ENCODE measurements around the gene PCNX3.
"Not testable (repeated sequence)": the region's sequence is repeated elsewhere in the genome, so short reads cannot be mapped to it uniquely, and the experiment has no call there.

Gene PCNX3

DNA sequence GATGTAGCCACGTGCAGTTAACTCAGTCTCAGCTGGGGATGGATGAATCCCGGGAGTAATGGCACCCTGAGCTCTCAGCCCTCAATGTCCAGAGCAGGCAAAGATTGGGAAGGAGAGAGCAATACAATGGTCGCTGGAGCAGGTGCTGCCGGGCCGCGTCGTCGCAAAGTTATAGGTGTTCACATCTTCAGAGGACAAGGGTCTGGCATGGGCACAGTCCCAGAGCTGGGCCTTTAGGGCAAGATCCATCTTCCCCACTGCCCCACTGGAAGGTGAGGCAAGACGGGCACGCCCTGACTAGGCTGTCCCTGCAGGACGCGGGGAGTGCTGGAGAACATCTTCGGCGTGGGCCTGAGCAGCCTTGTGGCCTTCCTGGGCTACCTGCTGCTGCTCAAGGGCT, 7.6 kb downstream of the PCNX3 start:
- no peak for DNase-seq

- DNase-seq: no peak
Observed at GRCh38 chr11:65623852-65624616, 8.5 kb downstream of the PCNX3 start.

DNA sequence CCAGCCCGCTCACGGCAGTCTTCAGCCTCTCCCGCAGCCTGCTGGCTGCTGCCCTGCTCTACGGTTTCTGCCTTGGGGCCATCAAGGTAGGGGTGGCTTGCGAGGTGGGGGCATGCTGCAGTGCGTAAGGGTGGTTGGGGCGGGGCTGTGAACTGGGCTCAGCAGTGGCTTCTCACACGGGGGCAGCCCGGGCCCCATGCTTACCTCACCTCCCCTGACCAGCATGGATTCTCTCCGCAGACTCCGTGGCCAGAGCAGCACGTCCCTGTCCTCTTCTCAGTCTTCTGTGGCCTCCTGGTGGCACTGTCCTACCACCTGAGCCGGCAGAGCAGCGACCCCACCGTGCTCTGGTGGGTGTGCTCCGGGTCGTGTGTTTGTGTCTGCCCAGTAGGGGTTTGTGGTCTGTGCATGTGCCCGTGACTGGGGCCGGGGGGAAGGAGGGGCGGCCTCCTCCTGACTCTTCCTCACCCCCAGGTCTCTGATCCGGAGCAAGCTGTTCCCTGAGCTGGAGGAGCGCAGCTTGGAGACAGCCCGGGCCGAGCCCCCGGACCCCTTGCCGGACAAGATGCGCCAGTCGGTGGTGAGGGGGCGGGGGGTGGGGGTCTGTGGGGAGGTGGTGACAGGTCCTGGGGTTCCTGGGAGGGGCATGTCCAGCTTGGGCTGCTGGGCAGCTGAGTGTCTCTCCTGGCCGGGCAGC, 9.5 kb downstream of the PCNX3 start:
- no peak for DNase-seq

DNA sequence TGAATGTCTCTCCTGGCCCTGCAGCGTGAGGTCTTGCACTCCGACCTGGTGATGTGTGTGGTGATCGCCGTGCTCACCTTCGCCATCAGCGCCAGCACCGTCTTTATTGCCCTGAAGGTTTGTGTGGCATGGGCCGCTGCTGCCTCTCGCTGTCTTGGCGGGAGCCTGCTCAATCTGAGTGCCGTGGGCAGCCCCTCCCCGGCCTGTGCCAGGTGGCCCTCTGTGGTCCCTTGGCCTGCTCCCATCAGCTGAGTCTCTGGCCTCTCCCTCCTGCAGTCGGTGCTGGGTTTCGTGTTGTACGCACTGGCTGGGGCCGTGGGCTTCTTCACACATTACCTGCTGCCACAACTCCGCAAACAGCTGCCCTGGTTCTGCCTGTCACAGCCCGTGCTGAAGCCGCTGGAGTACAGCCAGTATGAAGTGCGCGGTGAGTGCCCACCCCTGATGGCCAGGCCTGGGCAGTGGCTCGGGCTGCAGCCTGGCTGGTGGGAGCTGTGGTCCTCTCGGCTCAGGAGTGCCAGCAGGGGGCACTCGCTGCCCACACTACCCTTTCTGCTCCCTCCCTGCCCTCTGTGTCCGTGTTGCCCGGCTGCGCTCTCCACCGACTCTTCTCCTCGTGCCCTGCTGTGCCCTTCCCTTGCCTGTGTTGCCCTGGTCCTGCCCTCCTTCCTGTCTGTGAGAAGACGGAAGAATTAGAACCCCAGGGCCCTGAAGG, 10.2 kb downstream of the PCNX3 start:
- DNase-seq: no peak

- DNase-seq: no peak
Observed at GRCh38 chr11:65627202-65627601, 11.6 kb downstream of the PCNX3 start.

GRCh38 chr11:65629579-65629978, 14.0 kb downstream of the PCNX3 start:
- DNase-seq: no peak

GRCh38 chr11:65630215-65630614, 14.6 kb downstream of the PCNX3 start:
- no peak for DNase-seq

DNA sequence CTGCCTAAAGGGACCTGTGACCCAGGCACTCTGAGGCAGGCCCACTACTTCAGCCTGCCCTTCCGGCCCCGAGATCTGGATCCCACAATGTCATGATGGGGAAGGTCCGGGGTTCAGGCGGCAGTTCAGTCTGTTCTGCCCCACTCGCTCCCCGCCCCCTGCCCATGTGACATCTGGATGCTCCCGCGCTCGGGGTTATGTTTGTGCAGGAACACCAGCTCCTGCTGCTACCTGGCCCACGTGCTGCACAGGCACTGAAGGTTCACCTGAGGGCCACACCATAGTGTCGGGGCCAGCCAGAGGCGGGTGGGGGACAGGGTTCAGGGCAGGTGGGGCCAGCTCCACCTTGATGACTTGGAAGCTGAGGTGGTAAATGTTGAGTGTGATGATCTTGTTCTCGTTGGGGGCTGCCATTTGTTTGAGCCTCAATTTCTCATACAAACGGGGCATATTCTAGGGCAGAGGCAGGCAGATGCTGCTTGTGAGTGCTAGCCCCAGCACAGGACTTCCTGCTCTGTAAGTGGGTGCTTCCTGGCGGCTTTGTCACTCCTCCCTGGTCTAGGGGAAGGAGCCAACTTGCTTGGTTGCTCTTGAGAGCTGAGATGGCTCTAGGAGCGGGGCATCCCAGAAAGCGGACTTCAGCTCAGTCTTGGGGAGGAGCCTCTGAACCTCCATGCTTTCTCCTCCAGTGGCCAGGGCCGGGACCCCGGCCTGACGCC, 18.0 kb downstream of the PCNX3 start:
- DNase-seq: no peak

- no peak for DNase-seq
Observed at GRCh38 chr11:65634109-65634436, 18.5 kb downstream of the PCNX3 start.

DNA sequence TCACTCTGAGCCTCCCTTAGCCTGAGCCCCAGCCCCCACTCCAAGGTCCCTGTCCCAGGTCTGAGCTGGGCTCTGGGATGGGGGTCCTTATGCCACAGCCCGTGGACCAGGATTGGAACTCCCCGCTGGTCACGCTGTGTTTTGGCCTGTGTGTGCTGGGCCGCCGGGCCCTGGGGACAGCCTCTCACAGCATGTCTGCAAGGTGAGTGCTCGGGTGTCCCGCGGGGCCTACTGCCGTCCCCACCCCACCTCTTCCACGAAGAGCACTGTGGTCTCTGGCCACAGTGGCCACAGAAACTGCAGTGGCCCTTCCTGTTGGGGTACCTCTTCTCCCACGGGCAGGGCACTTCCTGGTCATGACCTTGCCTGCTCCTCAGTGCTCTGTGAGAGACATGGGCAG, 18.9 kb downstream of the PCNX3 start:
- no peak for DNase-seq

- DNase-seq: no peak
Observed at GRCh38 chr11:65634905-65635731, 19.5 kb downstream of the PCNX3 start.

- DNase-seq: no peak
Observed at GRCh38 chr11:65636108-65637031, 20.8 kb downstream of the PCNX3 start.

DNA sequence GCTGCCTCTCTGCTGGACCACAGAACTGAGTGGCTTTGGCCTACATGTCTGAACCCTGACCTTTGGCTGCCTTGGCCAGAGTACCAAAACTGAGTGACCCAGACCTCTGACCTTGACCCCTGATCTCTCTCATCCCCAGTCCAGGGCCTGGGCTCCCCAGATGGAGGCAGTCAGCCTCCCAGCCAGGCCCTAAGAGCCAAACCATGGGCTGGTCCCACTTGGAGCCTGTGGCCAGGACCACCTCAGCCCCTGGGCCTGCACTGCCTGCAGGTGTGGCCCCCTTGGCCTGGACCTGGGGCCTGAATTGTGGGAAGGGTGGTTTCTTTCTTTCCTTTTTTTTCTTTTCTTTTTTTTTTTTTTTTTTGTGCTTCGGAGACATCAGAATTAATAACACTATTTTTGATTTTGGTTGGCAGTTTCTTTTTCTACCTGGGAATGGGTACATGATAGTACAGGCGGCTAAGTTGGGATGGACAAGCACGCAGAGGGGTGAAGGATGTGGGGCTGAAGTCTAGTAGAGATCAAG, 21.5 kb downstream of the PCNX3 start:
- no peak for DNase-seq

GRCh38 chr11:65637794-65638419, 22.3 kb downstream of the PCNX3 start, which contains the start of gene SIPA1:
TSS of gene SIPA1 (plus strand) at chr11:65638101. CDS start at chr11:65640922, 2,821 bp downstream.
- peak; percentile 69 for DNase-seq

DNA sequence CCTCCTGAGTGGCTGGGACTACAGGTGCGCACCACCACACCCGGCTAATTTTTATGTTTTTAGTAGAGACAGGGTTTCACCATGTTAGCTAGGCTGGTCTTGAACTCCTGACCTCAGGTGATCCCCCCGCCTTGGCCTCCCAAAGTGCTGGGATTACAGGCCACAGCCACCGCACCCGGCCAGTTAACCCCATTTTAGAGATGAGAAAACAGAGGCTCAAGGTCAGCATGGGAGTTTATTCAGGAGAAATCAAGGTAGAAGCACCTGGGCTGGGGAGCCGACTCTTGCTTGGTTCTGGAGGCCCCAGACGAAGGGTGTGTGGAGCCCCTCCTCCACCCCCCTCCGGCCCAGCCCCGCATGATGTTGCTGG, 23.6 kb downstream of the PCNX3 start:
- not testable (repeated sequence) for DNase-seq

DNA sequence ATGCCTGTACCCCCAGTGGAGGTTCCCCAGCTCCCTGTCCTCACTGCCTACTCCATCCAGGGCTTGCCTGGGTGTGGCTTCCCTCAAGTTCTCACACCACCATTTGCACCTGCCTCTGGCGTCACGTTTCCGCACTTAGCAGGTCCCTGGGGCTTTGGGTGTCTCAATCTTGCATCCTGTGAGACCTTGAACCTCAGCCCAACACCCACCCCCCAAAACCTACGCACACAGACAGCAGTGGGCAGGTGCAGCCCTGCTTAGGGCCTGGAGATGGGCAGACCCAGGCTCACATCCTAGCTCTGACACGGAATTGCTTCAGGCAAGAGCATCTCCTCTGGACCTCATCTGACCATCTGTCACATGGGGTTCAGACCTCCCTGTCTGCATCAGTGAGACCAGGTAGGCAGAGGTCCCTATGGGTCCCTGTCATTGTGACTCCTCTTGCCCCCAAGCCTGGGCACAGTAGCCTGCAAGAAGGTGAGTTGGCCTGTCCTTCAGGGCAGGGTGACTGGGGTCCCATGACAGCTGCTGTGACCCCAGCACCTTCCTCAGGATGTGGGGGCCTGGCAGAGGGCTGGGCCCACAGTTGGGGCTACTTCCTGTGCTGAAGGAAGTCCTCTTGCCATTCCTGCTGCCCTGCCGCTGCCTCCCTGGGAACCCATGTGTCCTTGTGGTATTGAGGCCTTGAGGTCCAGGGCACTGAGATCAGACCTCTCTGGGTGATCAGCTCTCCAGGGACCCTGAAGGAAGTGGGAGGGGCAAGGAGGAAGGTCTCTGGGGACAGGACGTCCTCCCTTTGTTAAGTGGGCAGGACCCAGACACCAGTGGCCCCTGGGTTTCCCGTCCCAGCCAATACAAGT, 24.3 kb downstream of the PCNX3 start:
- DNase-seq: no peak

DNA sequence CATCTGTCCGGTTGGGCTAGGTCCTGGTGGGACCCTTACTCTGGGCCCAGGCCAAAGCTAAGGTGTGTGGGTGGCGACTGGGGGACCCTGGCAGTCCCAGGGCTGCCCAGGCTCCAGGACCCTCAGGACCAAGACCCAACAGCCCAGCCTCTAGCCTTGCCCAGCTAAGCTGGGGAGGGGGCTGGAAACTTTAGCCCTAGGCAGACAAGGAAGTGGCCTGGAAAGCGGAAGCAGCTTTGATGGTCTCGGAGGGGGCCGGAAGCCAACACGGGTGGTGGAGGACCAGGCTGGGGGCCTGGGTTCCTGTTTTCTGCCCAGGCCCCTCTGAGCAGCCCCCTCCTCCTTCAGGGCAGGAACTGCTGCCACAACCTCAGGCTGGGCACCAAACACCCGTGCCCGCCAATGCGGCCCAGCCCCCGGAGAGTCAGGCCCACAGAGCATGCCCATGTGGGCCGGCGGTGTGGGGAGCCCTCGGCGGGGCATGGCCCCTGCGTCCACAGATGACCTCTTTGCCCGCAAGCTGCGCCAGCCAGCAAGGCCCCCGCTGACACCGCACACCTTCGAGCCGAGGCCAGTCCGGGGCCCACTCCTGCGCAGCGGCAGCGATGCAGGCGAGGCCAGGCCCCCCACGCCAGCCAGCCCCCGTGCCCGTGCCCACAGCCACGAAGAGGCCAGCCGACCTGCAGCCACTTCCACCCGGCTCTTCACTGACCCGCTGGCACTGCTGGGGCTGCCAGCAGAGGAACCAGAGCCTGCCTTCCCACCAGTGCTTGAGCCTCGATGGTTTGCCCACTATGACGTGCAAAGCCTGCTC, 25.1 kb downstream of the PCNX3 start:
- no peak for DNase-seq

DNA sequence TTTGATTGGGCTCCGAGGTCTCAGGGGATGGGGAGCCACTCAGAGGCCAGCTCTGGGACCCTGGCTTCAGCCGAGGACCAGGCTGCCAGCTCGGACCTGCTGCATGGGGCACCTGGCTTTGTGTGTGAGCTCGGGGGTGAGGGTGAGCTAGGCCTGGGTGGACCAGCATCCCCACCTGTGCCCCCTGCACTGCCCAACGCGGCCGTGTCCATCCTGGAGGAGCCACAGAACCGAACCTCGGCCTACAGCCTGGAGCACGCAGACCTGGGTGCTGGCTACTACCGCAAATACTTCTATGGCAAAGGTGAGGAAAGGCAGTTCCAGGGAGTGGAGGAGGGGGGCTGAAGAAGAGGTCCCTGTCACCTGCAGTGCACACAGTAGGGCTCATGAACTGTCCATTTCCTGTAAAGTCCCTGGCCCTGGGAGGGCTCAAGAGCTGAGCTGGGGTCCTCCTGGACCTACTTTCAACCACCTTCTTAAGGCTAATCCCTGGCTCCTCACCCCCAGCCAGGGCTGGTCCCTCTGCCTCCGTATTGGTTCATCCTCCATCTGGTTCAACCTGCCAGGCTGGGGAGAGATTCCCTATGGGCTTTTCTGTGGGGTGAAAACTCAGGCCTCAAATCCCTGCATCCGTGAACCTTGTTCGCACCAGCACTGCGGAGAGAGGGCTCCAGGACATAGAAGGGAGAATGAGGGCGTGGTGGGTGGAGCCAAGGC, 25.9 kb downstream of the PCNX3 start:
- no peak for DNase-seq

Measured in kidney glomerular epithelial cell (primary cell).